ENCODE results near the gene NCKAP5. TPM values are rescaled to one million over a fixed set of nuclear protein-coding genes. Genes with fewer than 3 reads are reported as not detected.

Gene NCKAP5
- polyA plus RNA-seq, 3 donors = not detected

- Histone ChIP-seq H3K27ac (ENCODE audit: low read depth in 1 of 2, low read length in 2 of 2) (no peak overlapping the region), H4K20me1 (ENCODE audit: insufficient read depth, low read length) (no peaks in the 10 kb centered on the region), H3K27me3 (ENCODE audit: control insufficient read depth in 2 of 2, insufficient read depth in 2 of 2, low read length in 2 of 2) (no peaks in the 10 kb centered on the region), H3K4me1 (ENCODE audit: control insufficient read depth in 1 of 2, insufficient read depth in 2 of 2, low read length in 2 of 2) (no peaks in the 10 kb centered on the region), H3K9me3 (replicated peaks in 1 of 2; ENCODE audit: control insufficient read depth in 1 of 2, insufficient read depth in 1 of 2, low read length in 2 of 2) (no peaks in the 10 kb centered on the region), H3K4me2 (replicated peaks; ENCODE audit: extremely low read depth, low read length, poor library complexity, severe bottlenecking) (no peak overlapping the region), H3K4me3 (replicated peaks in 1 of 3; ENCODE audit: low read depth in 2 of 3, low read length in 3 of 3) (no peak overlapping the region), H3K79me2 (ENCODE audit: insufficient read depth, low read length) (no peaks in the 10 kb centered on the region), H3K36me3 (replicated peaks in 1 of 2; ENCODE audit: control insufficient read depth in 1 of 2, insufficient read depth in 2 of 2, low read length in 2 of 2) (no peaks in the 10 kb centered on the region), H3K9ac (ENCODE audit: insufficient read depth, low read length, poor library complexity, severe bottlenecking) (no peak overlapping the region), H2AFZ (ENCODE audit: insufficient read depth, low read depth, low read length, poor library complexity, severe bottlenecking) (no peak overlapping the region)
- no peak overlapping the region for H3K27ac Mint-ChIP-seq
- no peak for DNase-seq
- H3K36me3 Mint-ChIP-seq = no peaks in the 10 kb centered on the region
- peaks cover 0 to 2% (median 1%) of the 10 kb centered on the region in 3 donors for H3K27me3 Mint-ChIP-seq (ENCODE audit: low read depth in 3 of 3)
- H3K9me3 Mint-ChIP-seq = peaks cover 0 to 2% (median 0%) of the 10 kb centered on the region in 7 donors
- no peak overlapping the region for H3K4me3 Mint-ChIP-seq
- no peak for TF ChIP-seq CTCF (IDR thresholded peaks at IDR 0.05)
- intact Hi-C loops (cut with micrococcal nuclease) = no loop called here
- no peaks in the 10 kb centered on the region for H3K4me1 Mint-ChIP-seq
- 83% methylated on average over 3 of the region's 5 CpGs for WGBS (ENCODE audit: insufficient coverage)
Measured at GRCh38 chr2:132859590-132859989, 708.7 kb downstream of the NCKAP5 start.

GRCh38 chr2:132857319-132857718 lies 710.9 kb downstream of the NCKAP5 start:
- no peak overlapping the region for H3K27ac Mint-ChIP-seq
- H4K20me1 ChIP-seq (ENCODE audit: insufficient read depth, low read length) = no peaks in the 10 kb centered on the region
- TF ChIP-seq CTCF (IDR thresholded peaks at IDR 0.05) = no peak
- H2AFZ ChIP-seq (ENCODE audit: insufficient read depth, low read depth, low read length, poor library complexity, severe bottlenecking) = no peak overlapping the region
- no CpG with 5 or more reads among the region's 1 CpG for WGBS (ENCODE audit: insufficient coverage)
- no peak for DNase-seq
- no peaks in the 10 kb centered on the region for H3K36me3 Mint-ChIP-seq
- no peaks in the 10 kb centered on the region for H3K36me3 ChIP-seq (replicated peaks in 1 of 2; ENCODE audit: control insufficient read depth in 1 of 2, insufficient read depth in 2 of 2, low read length in 2 of 2)
- no peaks in the 10 kb centered on the region for H3K79me2 ChIP-seq (ENCODE audit: insufficient read depth, low read length)
- H3K9me3 Mint-ChIP-seq = peaks cover 0 to 2% (median 0%) of the 10 kb centered on the region in 7 donors
- peaks cover 0 to 2% (median 1%) of the 10 kb centered on the region in 3 donors for H3K27me3 Mint-ChIP-seq (ENCODE audit: low read depth in 3 of 3)
- no peak overlapping the region for H3K4me3 Mint-ChIP-seq
- H3K4me1 ChIP-seq (ENCODE audit: control insufficient read depth in 1 of 2, insufficient read depth in 2 of 2, low read length in 2 of 2) = no peaks in the 10 kb centered on the region
- H3K4me3 ChIP-seq (replicated peaks in 1 of 3; ENCODE audit: low read depth in 2 of 3, low read length in 3 of 3) = no peak overlapping the region
- no peak overlapping the region for H3K9ac ChIP-seq (ENCODE audit: insufficient read depth, low read length, poor library complexity, severe bottlenecking)
- H3K27me3 ChIP-seq (ENCODE audit: control insufficient read depth in 2 of 2, insufficient read depth in 2 of 2, low read length in 2 of 2) = no peaks in the 10 kb centered on the region
- no peaks in the 10 kb centered on the region for H3K4me1 Mint-ChIP-seq
- H3K27ac ChIP-seq (ENCODE audit: low read depth in 1 of 2, low read length in 2 of 2) = no peak overlapping the region
- no peak overlapping the region for H3K4me2 ChIP-seq (replicated peaks; ENCODE audit: extremely low read depth, low read length, poor library complexity, severe bottlenecking)
- intact Hi-C loops (cut with micrococcal nuclease) = no loop called here
- H3K9me3 ChIP-seq (replicated peaks in 1 of 2; ENCODE audit: control insufficient read depth in 1 of 2, insufficient read depth in 1 of 2, low read length in 2 of 2) = no peaks in the 10 kb centered on the region
